ENCODE data around the gene STN1. TPM values are rescaled to one million over a fixed set of nuclear protein-coding genes. Genes with fewer than 3 reads are reported as not detected.

STN1 gene
- total RNA-seq, 1 donor from 2014 or later, result 23.6 TPM

DNA sequence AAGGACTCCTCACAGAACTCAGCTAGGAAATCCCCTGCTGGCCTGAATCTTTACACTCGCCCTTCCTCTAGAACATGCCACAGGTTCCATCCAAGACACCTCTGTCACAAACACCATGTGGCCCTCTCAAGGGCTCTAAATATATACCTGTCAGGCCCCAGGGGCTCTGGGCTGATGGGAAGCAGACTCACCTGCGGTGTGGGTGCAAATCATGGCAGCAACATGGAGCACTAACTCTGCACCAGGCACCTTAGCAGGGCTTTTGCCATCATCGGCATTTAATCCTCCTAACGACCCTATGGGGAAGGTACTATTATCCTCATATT is 80.0 kb downstream of the STN1 start:
- intact Hi-C loops (cut with micrococcal nuclease), result no loop called here
- no peaks in the 10 kb centered on the region for H3K36me3 Mint-ChIP-seq (ENCODE audit: low read depth)
- H3K4me3 Mint-ChIP-seq, result no peak overlapping the region
- DNase-seq, result no peak
- no peaks in the 10 kb centered on the region for H3K9me3 Mint-ChIP-seq
- no peaks in the 10 kb centered on the region for H3K4me1 Mint-ChIP-seq
- no peaks in the 10 kb centered on the region for H3K27me3 Mint-ChIP-seq
- no peak overlapping the region for H3K27ac Mint-ChIP-seq

DNA sequence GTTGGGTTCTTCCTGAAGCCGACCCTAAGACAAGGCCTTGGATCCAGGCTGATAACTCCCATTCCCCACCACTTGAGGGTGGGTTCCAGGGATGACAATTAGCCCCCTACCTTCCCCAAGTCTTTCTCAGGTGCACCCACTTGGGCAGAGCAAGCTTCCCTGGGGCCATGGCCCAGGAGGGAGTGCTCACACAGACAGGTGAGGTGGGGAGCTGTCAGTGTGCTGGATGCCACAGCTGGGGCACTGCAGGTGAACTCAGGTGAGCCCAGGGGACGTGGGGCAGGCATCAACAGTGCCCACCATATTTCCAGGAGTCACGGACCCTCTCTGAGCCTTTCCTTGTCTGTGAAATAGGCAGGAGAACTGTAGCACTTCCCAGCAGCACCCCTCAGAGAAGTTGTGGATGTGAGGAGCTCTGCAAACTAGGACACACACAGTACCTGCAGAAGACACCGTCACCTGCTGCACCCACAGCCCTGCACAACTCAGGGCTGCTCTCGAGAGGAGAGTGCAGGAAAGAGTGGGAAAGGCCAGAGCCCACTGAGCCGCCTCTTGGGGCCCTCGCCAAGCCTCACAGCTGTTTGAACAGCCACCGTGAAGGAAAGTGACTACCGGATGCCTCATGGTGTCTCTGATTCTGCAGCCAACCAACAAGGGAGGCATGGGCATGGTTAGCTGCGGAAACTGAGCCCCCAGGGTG is 80.5 kb downstream of the STN1 start:
- intact Hi-C loops (cut with micrococcal nuclease), result no loop called here
- DNase-seq, result no peak
- Mint-ChIP-seq H3K9me3 (no peaks in the 10 kb centered on the region), H3K27me3 (no peaks in the 10 kb centered on the region), H3K4me1 (no peaks in the 10 kb centered on the region), H3K27ac (no peak overlapping the region), H3K4me3 (no peak overlapping the region), H3K36me3 (ENCODE audit: low read depth) (no peaks in the 10 kb centered on the region)

DNA sequence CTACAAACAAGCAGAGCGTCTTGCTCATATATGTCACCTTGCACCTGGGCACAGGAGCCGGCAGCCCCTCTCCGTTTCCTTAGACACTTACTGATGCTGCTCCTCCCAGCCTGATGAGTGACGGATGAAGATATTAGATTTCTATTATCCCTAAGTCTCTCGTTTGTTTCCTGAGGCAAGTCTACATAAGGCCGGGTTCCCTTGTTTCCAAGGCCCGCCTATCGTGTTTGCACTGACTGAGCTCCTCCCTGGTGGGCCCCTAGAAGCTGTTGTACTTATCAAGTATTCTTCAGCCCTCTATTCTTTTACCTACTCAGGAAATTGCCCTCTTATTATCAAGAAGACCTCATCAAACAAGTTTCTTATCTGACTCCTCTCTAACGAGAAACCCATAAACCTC is 81.1 kb downstream of the STN1 start:
- no peak overlapping the region for H3K27ac Mint-ChIP-seq
- intact Hi-C loops (cut with micrococcal nuclease), result no loop called here
- no peaks in the 10 kb centered on the region for H3K36me3 Mint-ChIP-seq (ENCODE audit: low read depth)
- H3K9me3 Mint-ChIP-seq, result no peaks in the 10 kb centered on the region
- peaks cover 1% of the 10 kb centered on the region for H3K27me3 Mint-ChIP-seq
- DNase-seq, result no peak
- H3K4me1 Mint-ChIP-seq, result no peaks in the 10 kb centered on the region
- no peak overlapping the region for H3K4me3 Mint-ChIP-seq

DNA sequence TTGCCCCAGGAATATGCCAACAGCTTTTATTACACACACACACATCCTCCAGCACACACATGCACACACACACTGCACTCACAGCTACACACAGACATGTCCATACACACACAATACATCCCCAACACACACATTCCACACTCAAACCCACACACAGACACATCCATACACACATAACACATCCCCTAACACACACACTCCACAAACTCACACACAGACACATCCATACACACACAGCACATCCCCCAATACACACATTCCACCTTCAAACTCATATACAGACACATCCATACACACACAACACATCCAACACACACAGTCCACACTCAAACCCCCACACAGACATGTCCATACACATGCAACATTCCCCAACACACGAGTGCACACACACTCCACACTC is 81.7 kb downstream of the STN1 start:
- Mint-ChIP-seq H3K9me3 (no peaks in the 10 kb centered on the region), H3K36me3 (ENCODE audit: low read depth) (no peaks in the 10 kb centered on the region), H3K27me3 (peaks cover 4% of the 10 kb centered on the region), H3K4me1 (no peaks in the 10 kb centered on the region), H3K27ac (no peak overlapping the region), H3K4me3 (no peak overlapping the region)
- intact Hi-C loops (cut with micrococcal nuclease), result no loop called here
- DNase-seq, result no peak

DNA sequence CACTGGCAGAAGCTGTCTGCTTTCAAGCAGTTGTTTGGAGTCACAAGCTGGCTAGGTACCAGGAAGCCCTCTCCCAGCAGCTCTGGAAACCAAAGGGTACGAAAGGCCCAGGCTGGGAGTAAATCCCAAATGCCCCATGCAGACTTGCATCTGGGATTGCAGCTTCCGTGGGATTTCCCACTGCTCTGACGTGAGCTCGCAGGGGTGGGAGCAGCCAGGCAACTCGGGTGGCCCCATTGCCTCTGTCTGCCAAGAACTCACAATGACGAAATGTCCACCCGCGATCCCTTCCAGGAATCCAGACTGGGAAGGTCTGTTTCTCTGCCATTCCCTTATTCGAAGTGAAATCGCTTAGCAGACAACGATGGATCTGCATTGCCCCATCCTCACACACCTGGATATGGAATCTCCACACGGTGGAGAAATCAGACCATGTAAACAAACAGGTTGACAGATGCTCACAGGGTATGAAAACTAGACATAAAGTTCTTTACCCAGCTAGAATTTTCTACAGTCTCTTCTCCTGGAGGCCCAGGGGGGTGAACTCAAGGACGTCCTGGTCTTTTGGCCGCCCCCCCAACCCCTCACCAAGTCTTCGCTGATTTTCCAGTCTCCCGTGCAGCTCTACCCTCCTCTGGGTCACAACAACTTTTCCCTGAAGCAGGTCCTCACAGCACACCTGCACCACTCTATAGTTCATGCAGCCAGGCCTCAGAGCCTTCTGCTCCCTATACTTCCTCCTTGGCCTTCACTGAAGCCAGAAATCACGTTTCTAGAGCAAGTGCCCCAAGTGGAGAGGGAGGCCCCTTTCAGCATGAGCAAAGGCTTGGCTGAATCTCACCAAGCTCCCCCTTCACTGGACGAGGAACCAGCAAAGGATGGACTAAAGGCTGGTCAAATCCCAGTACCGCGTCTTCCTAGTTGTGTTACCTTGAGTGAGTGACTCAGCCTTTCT is 82.6 kb downstream of the STN1 start:
- H3K36me3 Mint-ChIP-seq (ENCODE audit: low read depth), result no peaks in the 10 kb centered on the region
- no peak for DNase-seq
- H3K4me1 Mint-ChIP-seq, result no peaks in the 10 kb centered on the region
- peaks cover 7% of the 10 kb centered on the region for H3K27me3 Mint-ChIP-seq
- no peak overlapping the region for H3K27ac Mint-ChIP-seq
- no peak overlapping the region for H3K4me3 Mint-ChIP-seq
- no peaks in the 10 kb centered on the region for H3K9me3 Mint-ChIP-seq
- intact Hi-C loops (cut with micrococcal nuclease), result no loop called here

DNA sequence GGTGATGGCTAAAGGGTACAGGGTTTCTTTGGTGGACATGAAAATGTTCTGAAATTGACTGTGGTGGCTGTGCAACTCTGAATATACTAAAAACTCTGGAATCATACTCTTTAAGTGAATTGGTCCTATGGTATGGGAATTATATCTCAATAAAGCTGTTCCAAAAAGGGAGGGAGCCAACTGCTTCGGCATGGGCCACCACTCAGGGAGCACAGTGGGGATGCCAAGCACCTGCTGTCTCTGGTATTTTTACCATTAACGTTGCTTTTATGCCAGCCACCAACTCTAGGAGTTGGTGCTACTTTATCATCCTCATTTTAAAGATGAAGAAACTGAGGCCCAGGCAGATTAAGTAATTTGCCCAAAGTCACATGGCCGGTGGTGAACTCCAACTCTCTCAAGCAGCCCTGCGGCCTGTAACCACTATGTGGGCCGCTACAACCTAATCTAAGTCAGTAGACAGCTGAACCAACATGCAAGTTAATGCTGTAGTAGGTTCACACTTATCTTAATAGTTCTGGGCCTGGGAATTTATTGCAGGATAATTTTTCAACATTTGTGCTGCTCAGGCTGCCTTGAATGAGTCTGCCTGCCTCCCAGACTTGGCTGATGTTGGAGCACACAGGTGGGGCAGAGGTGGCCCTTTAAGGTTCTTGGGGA is 83.4 kb downstream of the STN1 start:
- Mint-ChIP-seq H3K36me3 (ENCODE audit: low read depth) (no peaks in the 10 kb centered on the region), H3K27me3 (peaks cover 12% of the 10 kb centered on the region), H3K4me1 (no peaks in the 10 kb centered on the region), H3K4me3 (no peak overlapping the region), H3K27ac (no peak overlapping the region), H3K9me3 (no peaks in the 10 kb centered on the region)
- no peak for DNase-seq
- intact Hi-C loops (cut with micrococcal nuclease), result no loop called here

DNA sequence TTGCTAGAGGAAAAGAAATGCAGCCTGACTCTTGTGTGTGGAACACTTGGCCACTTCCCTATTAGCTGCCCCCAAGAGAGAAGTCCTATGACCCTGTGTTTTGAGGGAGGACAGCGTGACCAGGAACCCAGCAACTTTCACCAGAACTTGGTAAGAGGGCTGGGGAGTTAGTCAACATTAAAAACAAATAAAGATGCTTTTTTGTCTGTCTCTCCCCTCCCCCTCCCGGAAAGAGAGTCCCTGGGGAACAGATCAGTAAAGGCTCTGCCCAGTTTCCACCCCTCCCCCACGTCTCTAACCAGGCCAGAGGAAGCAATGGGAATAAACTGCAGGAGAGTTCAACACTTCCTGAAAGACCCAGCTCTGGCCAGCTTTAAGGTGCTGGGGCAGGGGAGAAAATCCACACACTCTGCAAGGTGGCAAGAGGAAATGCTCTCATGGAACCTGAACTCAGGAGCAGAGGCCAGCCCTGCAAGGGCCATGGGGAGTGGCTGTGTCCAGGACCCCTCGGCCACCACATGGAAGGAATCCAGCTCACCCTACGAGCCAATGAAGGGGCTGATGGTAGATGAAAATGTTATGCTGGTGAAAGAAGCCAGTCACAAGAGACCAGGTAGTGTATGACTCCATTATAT is 84.1 kb downstream of the STN1 start:
- H3K27ac Mint-ChIP-seq, result no peak overlapping the region

DNA sequence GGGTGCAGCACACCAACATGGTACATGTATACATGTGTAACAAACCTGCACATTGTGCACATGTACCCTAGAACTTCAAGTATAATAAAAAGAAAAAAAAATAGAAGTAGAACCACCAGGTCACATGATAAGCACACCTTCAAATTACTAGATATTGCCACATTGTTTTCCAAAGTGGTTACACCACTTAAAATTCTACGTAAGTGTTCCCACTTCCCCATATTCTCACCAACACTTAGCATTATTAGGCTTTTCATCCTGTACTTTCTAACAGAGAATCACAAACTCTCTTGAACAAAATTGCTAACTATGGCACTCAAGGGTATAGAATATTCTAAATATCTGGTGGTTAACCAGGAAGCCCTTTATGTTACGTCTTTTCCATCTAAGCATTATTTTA is 85.2 kb downstream of the STN1 start:
- intact Hi-C loops (cut with micrococcal nuclease), result no loop called here
- Mint-ChIP-seq H3K27ac (no peak overlapping the region), H3K27me3 (peaks cover 19% of the 10 kb centered on the region), H3K9me3 (no peaks in the 10 kb centered on the region), H3K36me3 (ENCODE audit: low read depth) (no peaks in the 10 kb centered on the region), H3K4me1 (no peaks in the 10 kb centered on the region), H3K4me3 (no peak overlapping the region)
- DNase-seq, result no peak

More for the DNA sequence above, 84.1 kb downstream of the STN1 start:
- intact Hi-C loops (cut with micrococcal nuclease), result no loop called here
- Mint-ChIP-seq H3K36me3 (ENCODE audit: low read depth) (no peaks in the 10 kb centered on the region), H3K4me3 (no peak overlapping the region), H3K27me3 (peaks cover 16% of the 10 kb centered on the region), H3K9me3 (no peaks in the 10 kb centered on the region), H3K4me1 (no peaks in the 10 kb centered on the region)
- DNase-seq, result no peak

Other genes with a start within 250 kb of the STN1 start
- gene SH3PXD2A, start 62.6 kb downstream of the STN1 start, total RNA-seq, result 8.3 and 8.5 TPM in 2 replicates
- 22.9 and 27.1 TPM in 2 replicates for gene SLK, start 49.0 kb upstream of the STN1 start, total RNA-seq
- not detected in 2 replicates for gene COL17A1, start 167.7 kb upstream of the STN1 start, total RNA-seq
- gene SFR1, start 204.0 kb upstream of the STN1 start, total RNA-seq, result 12.1 and 13.8 TPM in 2 replicates

Data from activated CD4-positive, alpha-beta T cell treated with anti-CD3 and anti-CD28 coated beads, Interleukin-2, amount 10 ng/mL, durations not matched to agents 24 days and 14 days (primary cell).